NCI-H128 (cell line): ENCODE measurements around the gene TNFRSF25.
"Not testable (repeated sequence)": the region's sequence is repeated elsewhere in the genome, so short reads cannot be mapped to it uniquely, and the experiment has no call there.

ENCODE experiments used
- DNase-seq: peaks from one replicate; lab custom pipeline; 2025; ENCODE audit not compliant: unreplicated experiment; lab: John Stamatoyannopoulos, UW

Gene TNFRSF25

GRCh38 chr1:6437012-6437700, 28.8 kb downstream of the TNFRSF25 start:
- DNase-seq, result not testable (repeated sequence)

- DNase-seq, result not testable (repeated sequence)
Observed at GRCh38 chr1:6436277-6436676, 29.7 kb downstream of the TNFRSF25 start.

GRCh38 chr1:6435547-6435946, 30.4 kb downstream of the TNFRSF25 start:
- DNase-seq, result no peak

- no peak for DNase-seq
Observed at GRCh38 chr1:6435129-6435528, 30.8 kb downstream of the TNFRSF25 start.

- no peak for DNase-seq
Observed at GRCh38 chr1:6434186-6434585, 31.8 kb downstream of the TNFRSF25 start.

- not testable (repeated sequence) for DNase-seq
Observed at GRCh38 chr1:6431645-6432579, 34.1 kb downstream of the TNFRSF25 start.

- not testable (repeated sequence) for DNase-seq
Observed at GRCh38 chr1:6429660-6430411, 36.1 kb downstream of the TNFRSF25 start.

GRCh38 chr1:6428453-6428852, 37.5 kb downstream of the TNFRSF25 start:
- not testable (repeated sequence) for DNase-seq

GRCh38 chr1:6427441-6428390, 38.3 kb downstream of the TNFRSF25 start:
- no peak for DNase-seq

GRCh38 chr1:6426972-6427350, 39.0 kb downstream of the TNFRSF25 start:
- no peak for DNase-seq

GRCh38 chr1:6426277-6426971, 39.5 kb downstream of the TNFRSF25 start:
- DNase-seq, result no peak

- DNase-seq, result no peak
Observed at GRCh38 chr1:6425658-6426057, 40.3 kb downstream of the TNFRSF25 start.

GRCh38 chr1:6424619-6425593, 41.1 kb downstream of the TNFRSF25 start, which contains the start of gene ESPN:
Gene ESPN (plus strand): TSS chr1:6424776. CDS start chr1:6424956, 180 bp downstream.
- DNase-seq, result no peak

GRCh38 chr1:6424000-6424565, 41.9 kb downstream of the TNFRSF25 start:
- no peak for DNase-seq

GRCh38 chr1:6423321-6423999, 42.5 kb downstream of the TNFRSF25 start:
- peak; percentile 49 for DNase-seq

GRCh38 chr1:6421266-6421665, 44.7 kb downstream of the TNFRSF25 start:
- DNase-seq, result no peak

- DNase-seq, result no peak
Observed at GRCh38 chr1:6420454-6421042, 45.4 kb downstream of the TNFRSF25 start.
